BLaER1 (cell line): Measurements from ENCODE around the gene ZFP64.
"Not testable (repeated sequence)": the region's sequence is repeated elsewhere in the genome, so short reads cannot be mapped to it uniquely, and the experiment has no call there.

Source experiments
- H3K27ac ChIP-seq: shearing (Covaris generic); formaldehyde crosslinking; 2 replicates; pipeline ENCODE4 v1.8.1; 2022
- H3K27me3 ChIP-seq: shearing (Covaris generic); formaldehyde crosslinking; 2 replicates; pipeline ENCODE4 v1.8.1; 2022
- H3K36me3 ChIP-seq: shearing (Covaris generic); formaldehyde crosslinking; 2 replicates; pipeline ENCODE4 v1.8.1; 2022
- H3K4me1 ChIP-seq: shearing (Covaris generic); formaldehyde crosslinking; 2 replicates; pipeline ENCODE4 v1.8.1; 2022
- H3K4me2 ChIP-seq: shearing (Covaris generic); formaldehyde crosslinking; 2 replicates; pipeline ENCODE4 v1.8.1; 2022
- H3K4me3 ChIP-seq: shearing (Covaris generic); formaldehyde crosslinking; 2 replicates; pipeline ENCODE4 v1.8.1; 2022
- H3K9ac ChIP-seq: shearing (Covaris generic); formaldehyde crosslinking; 2 replicates; pipeline ENCODE4 v1.8.1; 2022
- H3K9me3 ChIP-seq: shearing (Covaris generic); formaldehyde crosslinking; 2 replicates; pipeline ENCODE4 v1.8.1; 2022
- H4K20me1 ChIP-seq: shearing (Covaris generic); formaldehyde crosslinking; 2 replicates; pipeline ENCODE4 v1.8.1; 2022
- Cebpa-rat ChIP-seq: shearing (Covaris generic); IDR thresholded peaks from 2 replicates; pipeline ENCODE4 v1.8.1; 2022

The ZFP64 gene

DNA sequence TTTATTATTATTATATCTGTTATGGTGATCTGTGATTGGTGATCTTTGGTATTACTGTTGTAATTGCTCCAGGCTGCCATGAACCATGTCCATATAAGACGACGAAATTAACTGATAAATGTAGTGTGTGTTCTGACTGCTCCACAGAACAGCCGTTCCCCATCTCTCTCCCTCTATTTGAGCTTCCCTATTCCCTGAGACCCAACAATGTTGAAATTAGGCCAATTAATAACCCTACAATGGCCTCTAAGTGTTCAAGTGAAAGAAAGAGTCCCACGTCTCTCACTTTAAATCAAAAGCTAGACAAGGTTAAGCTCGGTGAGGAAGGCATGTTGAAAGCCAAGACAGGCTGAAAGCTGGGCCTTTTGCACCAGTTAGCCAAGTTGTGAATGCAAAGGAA lies 51.6 kb downstream of the ZFP64 start:
- Histone ChIP-seq H3K4me1 (peaks cover 13% of the 10 kb centered on the region; the same call in 1 of the 2 replicates), H4K20me1 (no peaks in the 10 kb centered on the region), H3K9ac (no peak overlapping the region), H3K4me3 (no peak overlapping the region), H3K36me3 (peaks cover 20% of the 10 kb centered on the region), H3K4me2 (no peak overlapping the region), H3K27ac (no peak overlapping the region), H3K27me3 (no peaks in the 10 kb centered on the region), H3K9me3 (peaks cover 24% of the 10 kb centered on the region)
- no peak for TF ChIP-seq Cebpa-rat

DNA sequence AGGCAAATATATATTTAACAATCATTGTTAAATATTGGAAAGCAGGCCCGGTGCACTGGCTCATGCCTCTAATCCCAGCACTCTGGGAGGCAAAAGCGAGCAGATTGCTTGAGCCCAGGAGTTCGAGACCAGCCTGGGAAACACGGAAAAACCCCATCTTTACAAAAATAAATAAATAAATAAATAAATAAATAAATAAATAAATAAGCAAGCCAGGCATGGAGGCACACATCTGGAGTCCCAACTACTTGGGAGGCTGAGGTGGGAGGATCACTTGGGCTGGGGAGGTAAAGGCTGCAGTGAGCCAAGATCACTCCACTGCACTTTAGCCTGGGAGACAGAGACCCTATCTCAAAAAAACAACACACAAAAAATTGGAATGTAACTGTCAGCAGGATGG lies 53.7 kb downstream of the ZFP64 start:
- H3K36me3 ChIP-seq = peaks cover 20% of the 10 kb centered on the region
- no peak overlapping the region for H3K9ac ChIP-seq
- no peak overlapping the region for H3K27ac ChIP-seq
- no peaks in the 10 kb centered on the region for H4K20me1 ChIP-seq
- peaks cover 24% of the 10 kb centered on the region for H3K9me3 ChIP-seq
- H3K4me2 ChIP-seq = no peak overlapping the region
- H3K27me3 ChIP-seq = no peaks in the 10 kb centered on the region
- H3K4me3 ChIP-seq = no peak overlapping the region
- no peak for TF ChIP-seq Cebpa-rat
- 0 out of 2 replicates have a peak, but pooled peaks cover 2% of the 10 kb centered on the region for H3K4me1 ChIP-seq

DNA sequence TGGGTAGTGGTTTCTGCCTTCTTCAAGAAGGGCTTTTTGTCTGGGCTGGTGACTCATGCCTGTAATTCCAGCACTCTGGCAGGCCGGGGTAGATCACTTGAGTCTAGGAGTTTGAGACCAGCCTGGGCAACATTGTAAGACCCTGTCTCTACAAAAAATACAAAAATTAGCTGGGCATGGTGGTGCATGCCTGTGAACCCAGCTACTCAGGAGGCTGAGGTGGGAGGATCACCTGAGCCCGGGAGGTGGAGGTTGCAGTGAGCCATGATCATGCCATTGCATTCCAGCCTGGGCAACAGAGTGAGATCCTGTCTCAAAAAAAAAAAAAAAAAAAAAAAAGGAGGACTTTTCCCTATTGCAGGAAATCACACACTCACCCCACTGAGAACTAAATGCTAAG lies 57.9 kb downstream of the ZFP64 start:
- H3K4me3 ChIP-seq, H3K9ac ChIP-seq, H4K20me1 ChIP-seq: not testable (repeated sequence)

DNA sequence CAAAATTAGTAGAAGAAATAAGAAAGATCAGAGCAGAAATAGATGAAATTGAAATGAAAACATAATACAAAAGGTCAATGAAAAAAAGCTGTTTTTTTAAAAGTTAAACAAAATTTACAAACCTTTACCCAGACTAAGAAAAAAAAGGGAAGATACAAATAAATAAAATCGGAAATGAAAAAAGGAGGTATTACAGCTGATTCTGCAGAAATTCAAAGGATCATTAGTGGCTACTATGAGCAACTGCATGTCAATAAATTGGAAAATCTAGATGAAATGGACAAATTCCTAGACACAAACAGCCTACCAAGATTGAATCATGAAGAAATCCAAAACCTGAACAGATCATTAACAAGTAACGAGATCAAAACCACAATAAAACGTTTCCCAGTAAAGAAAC lies 59.2 kb downstream of the ZFP64 start:
- Histone ChIP-seq H3K27me3 (no peaks in the 10 kb centered on the region), H3K4me1 (peaks cover 4% of the 10 kb centered on the region), H3K27ac (no peak overlapping the region), H4K20me1 (no peaks in the 10 kb centered on the region), H3K9me3 (peaks cover 20% of the 10 kb centered on the region), H3K9ac (no peak overlapping the region), H3K4me3 (no peak overlapping the region), H3K4me2 (no peak overlapping the region), H3K36me3 (peaks cover 7% of the 10 kb centered on the region; the same call in 1 of the 2 replicates)
- TF ChIP-seq Cebpa-rat = no peak

More for the DNA sequence above, 57.9 kb downstream of the ZFP64 start:
- not testable (repeated sequence) for H3K27ac ChIP-seq, H3K4me2 ChIP-seq, H3K36me3 ChIP-seq, H3K27me3 ChIP-seq, H3K4me1 ChIP-seq
- peaks cover 20% of the 10 kb centered on the region for H3K9me3 ChIP-seq

DNA sequence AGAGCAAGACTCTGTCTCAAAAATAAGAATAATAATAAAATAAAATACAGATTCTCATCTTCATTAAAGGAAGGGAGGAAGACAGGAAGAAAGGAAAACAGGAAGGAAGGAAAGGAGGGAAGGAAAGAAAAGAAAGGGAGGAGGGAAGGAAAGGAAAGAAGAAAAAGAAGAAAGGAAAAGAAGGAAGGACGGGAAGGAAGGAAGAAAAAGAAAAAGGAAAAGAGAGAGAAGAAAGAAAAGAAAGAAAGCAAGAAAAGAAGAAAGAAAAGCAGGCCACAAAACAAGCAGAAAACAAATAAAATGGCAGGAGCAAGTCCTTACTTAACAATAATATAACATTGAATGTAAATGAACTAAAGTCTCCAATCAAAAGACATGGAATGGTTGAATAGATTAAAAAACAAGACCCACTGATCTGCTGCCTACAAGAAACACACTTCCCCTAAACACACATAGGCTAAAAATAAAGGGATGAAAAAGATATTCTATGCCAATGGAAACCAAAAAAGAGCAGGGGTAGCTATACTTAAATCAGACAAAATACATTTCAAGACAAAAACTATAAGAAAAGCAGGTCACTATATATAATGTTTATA lies 60.4 kb downstream of the ZFP64 start:
- H3K4me1 ChIP-seq = peaks cover 10% of the 10 kb centered on the region

DNA sequence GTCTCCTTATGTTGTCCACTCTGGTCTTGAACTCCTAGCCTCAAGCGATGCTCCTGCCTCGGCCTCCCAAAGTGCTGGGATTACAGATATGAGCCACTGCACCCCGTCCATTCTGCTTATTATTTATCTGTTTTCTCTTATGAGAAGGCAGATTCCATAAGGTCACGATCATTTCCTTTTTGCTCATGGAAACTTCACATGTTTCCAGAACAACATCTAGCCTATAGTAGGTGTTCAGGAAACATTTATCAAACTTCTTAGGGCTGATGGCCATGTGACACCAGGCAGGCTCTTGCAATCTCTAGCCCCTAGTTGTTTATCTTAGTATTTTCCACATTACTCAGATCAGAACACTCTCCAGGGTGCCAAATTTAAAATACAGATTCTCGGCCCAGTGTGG lies 61.2 kb downstream of the ZFP64 start:
- no peak for TF ChIP-seq Cebpa-rat
- Histone ChIP-seq H3K9ac (no peak overlapping the region), H3K36me3 (peaks cover 7% of the 10 kb centered on the region; the same call in 1 of the 2 replicates), H3K4me2 (no peak overlapping the region), H3K4me1 (peaks cover 10% of the 10 kb centered on the region), H4K20me1 (no peaks in the 10 kb centered on the region), H3K27me3 (no peaks in the 10 kb centered on the region), H3K9me3 (peaks cover 20% of the 10 kb centered on the region), H3K27ac (no peak overlapping the region), H3K4me3 (no peak overlapping the region)

More for the DNA sequence above, 60.4 kb downstream of the ZFP64 start:
- H3K4me3 ChIP-seq = no peak overlapping the region
- peaks cover 7% of the 10 kb centered on the region; the same call in 1 of the 2 replicates for H3K36me3 ChIP-seq
- H3K9ac ChIP-seq = no peak overlapping the region
- no peak overlapping the region for H3K4me2 ChIP-seq
- no peaks in the 10 kb centered on the region for H4K20me1 ChIP-seq
- H3K9me3 ChIP-seq = peaks cover 20% of the 10 kb centered on the region
- no peaks in the 10 kb centered on the region for H3K27me3 ChIP-seq
- TF ChIP-seq Cebpa-rat = no peak
- no peak overlapping the region for H3K27ac ChIP-seq

DNA sequence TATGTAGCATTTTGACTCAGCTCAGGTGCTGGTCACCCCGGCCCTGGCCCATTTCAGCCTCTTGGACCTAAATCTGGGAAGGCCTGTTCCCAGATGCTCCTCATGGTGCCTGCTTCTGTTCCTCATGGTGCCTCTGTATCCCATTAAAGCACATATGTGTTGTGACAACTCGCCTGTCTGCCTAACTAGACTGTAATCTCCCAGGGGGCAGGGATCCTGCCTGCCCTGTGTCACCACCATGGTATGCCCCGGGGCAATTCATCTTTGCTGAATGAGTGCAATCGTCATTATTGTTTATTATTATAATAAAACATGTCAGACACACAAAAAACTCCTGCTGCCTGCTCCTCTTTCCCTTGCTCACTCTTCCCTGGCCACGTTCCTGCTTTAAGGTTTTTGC lies 62.0 kb downstream of the ZFP64 start:
- Histone ChIP-seq H3K36me3 (peaks cover 7% of the 10 kb centered on the region; the same call in 1 of the 2 replicates), H3K4me3 (no peak overlapping the region), H3K9me3 (peaks cover 20% of the 10 kb centered on the region), H3K27ac (no peak overlapping the region), H4K20me1 (no peaks in the 10 kb centered on the region), H3K4me2 (no peak overlapping the region), H3K4me1 (peaks cover 10% of the 10 kb centered on the region), H3K9ac (no peak overlapping the region), H3K27me3 (no peaks in the 10 kb centered on the region)
- no peak for TF ChIP-seq Cebpa-rat

DNA sequence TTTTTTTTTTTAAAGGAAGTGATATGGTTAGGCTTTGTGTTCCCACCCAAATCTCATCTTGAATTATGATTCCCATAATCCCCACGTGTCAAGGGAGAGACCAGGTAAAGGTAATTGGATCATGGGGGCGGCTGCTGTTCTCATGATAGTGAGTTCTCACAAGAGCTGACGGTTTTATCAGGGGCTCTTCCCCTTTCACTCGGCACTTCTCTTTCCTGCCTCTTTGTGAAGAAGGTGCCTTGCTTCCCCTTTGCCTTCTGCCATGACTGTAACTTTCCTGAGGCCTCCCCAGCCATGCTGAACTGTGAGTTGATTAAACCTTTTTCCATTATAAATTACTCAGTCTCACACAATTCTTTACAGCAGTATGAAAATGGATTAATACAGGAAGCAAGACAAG lies 64.3 kb downstream of the ZFP64 start:
- Histone ChIP-seq H3K4me1 (peaks cover 15% of the 10 kb centered on the region), H3K36me3 (peaks cover 7% of the 10 kb centered on the region; the same call in 1 of the 2 replicates), H4K20me1 (no peaks in the 10 kb centered on the region), H3K9me3 (peaks cover 20% of the 10 kb centered on the region), H3K4me2 (no peak overlapping the region), H3K9ac (no peak overlapping the region), H3K4me3 (no peak overlapping the region), H3K27me3 (no peaks in the 10 kb centered on the region), H3K27ac (no peak overlapping the region)
- TF ChIP-seq Cebpa-rat = no peak

DNA sequence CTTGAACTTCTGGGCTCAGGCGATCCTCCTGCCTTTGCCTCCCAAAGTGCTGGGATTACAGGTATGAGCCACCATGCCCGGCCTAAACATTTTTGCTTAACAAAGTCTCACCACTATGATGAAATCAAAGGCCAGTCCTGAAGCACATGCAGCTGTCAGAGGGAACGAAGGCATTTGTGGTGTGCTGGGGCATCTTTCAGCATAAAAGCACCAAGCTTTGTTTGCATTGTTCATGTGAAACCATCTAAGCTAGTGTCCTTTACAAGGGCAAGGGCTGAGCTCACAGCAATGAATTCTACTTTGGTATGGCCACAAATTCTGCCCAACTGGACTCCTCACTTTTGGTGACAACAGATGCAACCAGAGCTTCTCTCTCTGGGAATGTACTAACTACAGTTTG lies 66.8 kb downstream of the ZFP64 start:
- TF ChIP-seq Cebpa-rat = no peak
- Histone ChIP-seq H3K9ac (no peak overlapping the region), H3K27me3 (no peaks in the 10 kb centered on the region), H3K36me3 (0 out of 2 replicates have a peak, but pooled peaks cover 7% of the 10 kb centered on the region), H3K4me1 (peaks cover 15% of the 10 kb centered on the region), H3K9me3 (peaks cover 10% of the 10 kb centered on the region), H4K20me1 (no peaks in the 10 kb centered on the region), H3K4me3 (no peak overlapping the region), H3K4me2 (no peak overlapping the region), H3K27ac (no peak overlapping the region)

DNA sequence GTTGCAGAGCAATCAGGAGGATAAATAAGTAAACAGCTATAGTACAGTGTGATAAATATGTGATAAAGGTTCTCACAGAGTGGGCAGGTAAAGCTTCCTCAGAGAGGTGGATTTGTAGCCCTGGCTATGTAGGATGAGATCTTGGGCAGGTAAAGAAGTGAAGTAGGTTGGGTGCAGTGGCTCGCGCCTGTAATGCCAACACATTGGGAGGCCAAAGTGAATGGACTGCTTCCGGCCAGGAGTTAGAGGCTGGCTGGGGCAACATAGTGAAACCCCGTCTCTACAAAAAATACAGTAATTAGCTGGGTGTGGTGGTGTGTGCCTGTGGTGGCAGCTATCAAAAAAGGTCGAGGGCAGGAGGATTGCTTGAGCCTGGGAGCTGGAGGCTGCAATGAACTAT lies 72.9 kb downstream of the ZFP64 start:
- Histone ChIP-seq H3K9me3 (peaks cover 9% of the 10 kb centered on the region), H3K4me2 (no peak overlapping the region), H3K27ac (no peak overlapping the region), H3K4me3 (no peak overlapping the region), H3K9ac (no peak overlapping the region), H4K20me1 (no peaks in the 10 kb centered on the region), H3K27me3 (no peaks in the 10 kb centered on the region), H3K36me3 (peaks cover 14% of the 10 kb centered on the region; the same call in 1 of the 2 replicates), H3K4me1 (peaks cover 3% of the 10 kb centered on the region; the same call in 1 of the 2 replicates)
- TF ChIP-seq Cebpa-rat = no peak
